Endodermal cell (in vitro differentiated cells): ENCODE results near the gene PPP1R26. TPM values are rescaled to one million over a fixed set of nuclear protein-coding genes. Genes with fewer than 3 reads are reported as not detected.

Experiments used
- DNase-seq: peaks from one replicate; pipeline ENCODE4 v3.0.0-alpha.2; 2017
- H3K27ac ChIP-seq: 2 replicates; pipeline ENCODE4 v1.5.1; 2013; ENCODE audit warnings: mild to moderate bottlenecking, low read depth, low read length, moderate library complexity
- H3K27me3 ChIP-seq: 2 replicates; pipeline ENCODE4 v1.6.1; 2013; ENCODE audit warnings: mild to moderate bottlenecking, low read length, moderate library complexity; ENCODE audit not compliant: insufficient read depth, control insufficient read depth, poor library complexity, severe bottlenecking
- H3K36me3 ChIP-seq: 2 replicates; pipeline ENCODE4 v1.7.0; 2013; ENCODE audit warnings: mild to moderate bottlenecking, low read length, moderate library complexity; ENCODE audit not compliant: control insufficient read depth, insufficient read depth
- H3K4me1 ChIP-seq: one replicate; pipeline ENCODE4 v1.7.0; 2013; ENCODE audit warnings: low read length; ENCODE audit not compliant: control insufficient read depth, insufficient read depth
- H3K4me3 ChIP-seq: 2 replicates; pipeline ENCODE4 v1.5.1; 2013; ENCODE audit warnings: mild to moderate bottlenecking, low read length, moderate library complexity
- H3K9ac ChIP-seq: 2 replicates; pipeline ENCODE4 v1.6.1; 2013; ENCODE audit warnings: mild to moderate bottlenecking, low read length, moderate library complexity; ENCODE audit not compliant: poor library complexity, severe bottlenecking; ENCODE audit errors: extremely low read depth
- H3K9me3 ChIP-seq: 2 replicates; pipeline ENCODE4 v1.6.1; 2013; ENCODE audit warnings: mild to moderate bottlenecking, low read length, moderate library complexity; ENCODE audit not compliant: control insufficient read depth
- H3K27ac Mint-ChIP-seq: 2 replicates; pipeline ENCODE4 v1.8.0; 2020; ENCODE audit warnings: mixed read lengths
- H3K27me3 Mint-ChIP-seq: 2 replicates; pipeline ENCODE4 v1.8.0; 2021; ENCODE audit warnings: mild to moderate bottlenecking, mixed read lengths; ENCODE audit not compliant: insufficient read depth
- H3K36me3 Mint-ChIP-seq: 2 replicates; pipeline ENCODE4 v1.8.0; 2020; ENCODE audit warnings: low read depth, mixed read lengths
- H3K4me1 Mint-ChIP-seq: 2 replicates; pipeline ENCODE4 v1.8.0; 2020; ENCODE audit warnings: mixed read lengths
- H3K4me3 Mint-ChIP-seq: 2 replicates; pipeline ENCODE4 v1.8.0; 2020; ENCODE audit warnings: mild to moderate bottlenecking, moderate library complexity, mixed read lengths
- H3K9me3 Mint-ChIP-seq: 2 replicates; pipeline ENCODE4 v1.8.0; 2020; ENCODE audit warnings: mild to moderate bottlenecking, mixed read lengths
- CTCF ChIP-seq: fragments of 200-600 bp; sonication (generic); conservative IDR thresholded peaks from 2 replicates; pipeline ENCODE4 v1.5.0; 2021; ENCODE audit warnings: antibody characterized with exemption, mild to moderate bottlenecking
- WGBS, 2 experiments: methylation state at CpG; one replicate each; pipeline versions ENCODE4 v1.1.5 to v1.1.7; 2013; ENCODE audit warnings: missing lambda C conversion rate in 2 of 2, mixed read lengths in 1 of 2; ENCODE audit not compliant: insufficient coverage in 1 of 2, insufficient read length in 1 of 2; 5-methylcytosine and 5-hydroxymethylcytosine counted together
- total RNA-seq, 2 donors: library from RNA; stranded (reverse); fragmentation: NEBNext Ultra II Directional in 1 of 2; extraction: Animal tissue kit (Norgen Biotek cat#: 25700) in 1 of 2; gene quantifications; 2 replicates in 1 of 2; 3 replicates in 1 of 2; pipeline ENCODE4 v1.2.1, GENCODE V29; 2021

Gene PPP1R26
- total RNA-seq, 2 donors from 2014 or later: 43.2 to 54.5 TPM

- H3K9ac ChIP-seq: no peak overlapping the region
- Mint-ChIP-seq H3K36me3 (no peaks in the 10 kb centered on the region), H3K27ac (no peak overlapping the region), H3K4me1 (peaks cover 25% of the 10 kb centered on the region), H3K4me3 (no peak overlapping the region), H3K9me3 (no peaks in the 10 kb centered on the region), H3K27me3 (no peaks in the 10 kb centered on the region)
- DNase-seq: peak; percentile 89
- peak; percentile 92 for TF ChIP-seq CTCF
- no peaks in the 10 kb centered on the region for H3K36me3 ChIP-seq
- H3K27ac ChIP-seq: no peak overlapping the region
- peaks cover 8% of the 10 kb centered on the region for H3K4me1 ChIP-seq
- H3K4me3 ChIP-seq: no peak overlapping the region
- 29 to 32% methylated on average over 11 of the region's 12 CpGs for WGBS, 2 experiments
- H3K27me3 ChIP-seq: no peaks in the 10 kb centered on the region
- H3K9me3 ChIP-seq: no peaks in the 10 kb centered on the region
Measured at GRCh38 chr9:135474915-135475314, 4.7 kb upstream of the PPP1R26 start.

GRCh38 chr9:135476561-135477355, 2.8 kb upstream of the PPP1R26 start:
- H3K27me3 Mint-ChIP-seq: no peaks in the 10 kb centered on the region
- Histone ChIP-seq H3K9ac (no peak overlapping the region), H3K9me3 (no peaks in the 10 kb centered on the region), H3K4me1 (peaks cover 5% of the 10 kb centered on the region), H3K36me3 (no peaks in the 10 kb centered on the region), H3K27me3 (no peaks in the 10 kb centered on the region), H3K4me3 (no peak overlapping the region), H3K27ac (no peak overlapping the region)
- no peak for TF ChIP-seq CTCF
- WGBS, 2 experiments: 91 to 95% methylated on average over 7 to 10 of the region's 10 CpGs
- no peak overlapping the region for H3K4me3 Mint-ChIP-seq
- peaks cover 14% of the 10 kb centered on the region for H3K4me1 Mint-ChIP-seq
- H3K27ac Mint-ChIP-seq: no peak overlapping the region
- H3K36me3 Mint-ChIP-seq: no peaks in the 10 kb centered on the region
- H3K9me3 Mint-ChIP-seq: no peaks in the 10 kb centered on the region
- DNase-seq: no peak

GRCh38 chr9:135478191-135478590, 1.4 kb upstream of the PPP1R26 start:
- Histone ChIP-seq H3K4me1 (peaks cover 5% of the 10 kb centered on the region), H3K36me3 (no peaks in the 10 kb centered on the region), H3K9me3 (no peaks in the 10 kb centered on the region), H3K4me3 (peak overlapping the region; percentile 66), H3K27me3 (no peaks in the 10 kb centered on the region), H3K9ac (no peak overlapping the region), H3K27ac (no peak overlapping the region)
- no peak for DNase-seq
- no peak overlapping the region for H3K27ac Mint-ChIP-seq
- WGBS, 2 experiments: 92 to 94% methylated on average over 10 of the region's 10 CpGs
- peak overlapping the region; percentile 71 for H3K4me3 Mint-ChIP-seq
- peaks cover 8% of the 10 kb centered on the region for H3K4me1 Mint-ChIP-seq
- H3K27me3 Mint-ChIP-seq: no peaks in the 10 kb centered on the region
- no peak for TF ChIP-seq CTCF
- no peaks in the 10 kb centered on the region for H3K9me3 Mint-ChIP-seq
- H3K36me3 Mint-ChIP-seq: peaks cover 6% of the 10 kb centered on the region
